Vagina (tissue), 2 donors: Measurements from ENCODE around the gene MEGF9. TPM values are rescaled to one million over a fixed set of nuclear protein-coding genes. Genes with fewer than 3 reads are reported as not detected.

Experiments used
- DNase-seq, 2 donors: peaks; one replicate each; pipeline ENCODE4 v3.0.0-alpha.2; 2017; ENCODE audit errors: extremely low spot score in 2 of 2
- H3K27ac ChIP-seq: fragments of 200-600 bp; sonication (generic); one replicate; pipeline ENCODE4 v1.5.1; 2019
- H3K27me3 ChIP-seq: fragments of 200-600 bp; sonication (generic); one replicate; pipeline ENCODE4 v1.5.1; 2019
- H3K36me3 ChIP-seq, 2 donors: fragments of 200-600 bp; sonication (generic); one replicate each; pipeline ENCODE4 v1.5.1; 2017 to 2019
- H3K4me1 ChIP-seq: fragments of 200-600 bp; sonication (generic); one replicate; pipeline ENCODE4 v1.5.1; 2019
- H3K4me3 ChIP-seq, 2 donors: fragments of 200-600 bp; sonication (generic); 1 replicate in 1 of 2; 2 replicates in 1 of 2; pipeline ENCODE4 v1.5.1; 2016 to 2019
- H3K9me3 ChIP-seq: fragments of 200-600 bp; sonication (generic); one replicate; pipeline ENCODE4 v1.5.1; 2019
- CTCF ChIP-seq, 3 experiments: fragments of 450-650 bp in 2 of 3; fragments of 200-600 bp in 1 of 3; sonication (generic) in 1 of 3; IDR thresholded peaks; one replicate each; pipeline ENCODE4 v1.5.1; 2017 to 2019; ENCODE audit warnings: antibody characterized with exemption in 3 of 3, mild to moderate bottlenecking in 2 of 3, moderate library complexity in 2 of 3
- POLR2A ChIP-seq, 2 donors: fragments of 450-650 bp; IDR thresholded peaks; one replicate each; pipeline ENCODE4 v1.6.1; 2017; ENCODE audit warnings: antibody characterized with exemption in 2 of 2, mild to moderate bottlenecking in 2 of 2, moderate library complexity in 2 of 2
- POLR2AphosphoS5 ChIP-seq, 2 donors: sonication (generic); formaldehyde crosslinking; IDR thresholded peaks; one replicate each; pipeline ENCODE4 v1.9.0; 2017; ENCODE audit warnings: antibody characterized with exemption in 2 of 2, mild to moderate bottlenecking in 2 of 2, low read depth in 1 of 2; ENCODE audit not compliant: insufficient read depth in 1 of 2
- intact Hi-C: fragments of 100-400 bp; cut with DNase I; formaldehyde crosslinking; loops from one replicate; pipeline ENCODE4 v1.15.1; 2023
- total RNA-seq: library from RNA; depleted of rRNA; stranded (reverse); fragments of >200 nt; gene quantifications from one replicate; pipeline ENCODE4 v1.2.3, GENCODE V29; 2016

Gene MEGF9
- total RNA-seq, 1 donor from 2014 or later, result 17.7 TPM

- TF ChIP-seq CTCF (IDR thresholded peaks at IDR 0.05) (no peak), POLR2A (IDR thresholded peaks at IDR 0.05) (no peak), POLR2AphosphoS5 (IDR thresholded peaks at IDR 0.05; ENCODE audit: insufficient read depth in 1 of 2, low read depth in 1 of 2) (no peak)
- Histone ChIP-seq H3K36me3 (peaks cover 0 to 22% of the 10 kb centered on the region in 2 donors), H3K27ac (no peak overlapping the region), H3K4me3 (no peak overlapping the region), H3K9me3 (no peaks in the 10 kb centered on the region), H3K27me3 (no peaks in the 10 kb centered on the region), H3K4me1 (no peaks in the 10 kb centered on the region)
- DNase-seq, result no peak
- intact Hi-C loops, result no loop called here
Measured at GRCh38 chr9:120603010-120603409, 111.3 kb downstream of the MEGF9 start.

GRCh38 chr9:120593955-120594277 lies 120.4 kb downstream of the MEGF9 start:
- TF ChIP-seq CTCF (IDR thresholded peaks at IDR 0.05), result no peak
- no peak for TF ChIP-seq POLR2AphosphoS5 (IDR thresholded peaks at IDR 0.05; ENCODE audit: insufficient read depth in 1 of 2, low read depth in 1 of 2)
- no peak for TF ChIP-seq POLR2A (IDR thresholded peaks at IDR 0.05)
- no peaks in the 10 kb centered on the region for H3K36me3 ChIP-seq
- H3K27me3 ChIP-seq, result no peaks in the 10 kb centered on the region
- no peak for DNase-seq
- intact Hi-C loops, result no loop called here
- H3K4me1 ChIP-seq, result no peaks in the 10 kb centered on the region
- no peak overlapping the region for H3K27ac ChIP-seq
- no peak overlapping the region for H3K4me3 ChIP-seq
- H3K9me3 ChIP-seq, result no peaks in the 10 kb centered on the region

- intact Hi-C loops, result no loop called here
- no peaks in the 10 kb centered on the region for H3K9me3 ChIP-seq
- no peak overlapping the region for H3K27ac ChIP-seq
- H3K4me3 ChIP-seq, result no peak overlapping the region
- H3K36me3 ChIP-seq, result no peaks in the 10 kb centered on the region
- TF ChIP-seq CTCF (IDR thresholded peaks at IDR 0.05), result no peak
- TF ChIP-seq POLR2A (IDR thresholded peaks at IDR 0.05), result no peak
- no peak for TF ChIP-seq POLR2AphosphoS5 (IDR thresholded peaks at IDR 0.05; ENCODE audit: insufficient read depth in 1 of 2, low read depth in 1 of 2)
- H3K27me3 ChIP-seq, result no peaks in the 10 kb centered on the region
- H3K4me1 ChIP-seq, result no peaks in the 10 kb centered on the region
- no peak for DNase-seq
Measured at GRCh38 chr9:120593250-120593954, 120.9 kb downstream of the MEGF9 start.

- Histone ChIP-seq H3K4me1 (no peaks in the 10 kb centered on the region), H3K36me3 (no peaks in the 10 kb centered on the region), H3K27me3 (no peaks in the 10 kb centered on the region), H3K4me3 (no peak overlapping the region), H3K9me3 (no peaks in the 10 kb centered on the region), H3K27ac (no peak overlapping the region)
- DNase-seq, result no peak
- TF ChIP-seq CTCF (IDR thresholded peaks at IDR 0.05) (no peak), POLR2A (IDR thresholded peaks at IDR 0.05) (no peak), POLR2AphosphoS5 (IDR thresholded peaks at IDR 0.05; ENCODE audit: insufficient read depth in 1 of 2, low read depth in 1 of 2) (no peak)
- intact Hi-C loops, result no loop called here
Measured at GRCh38 chr9:120592210-120592609, 122.1 kb downstream of the MEGF9 start.

GRCh38 chr9:120587328-120587727 lies 126.9 kb downstream of the MEGF9 start:
- intact Hi-C loops, result no loop called here
- DNase-seq, result no peak
- H3K27ac ChIP-seq, result no peak overlapping the region
- no peaks in the 10 kb centered on the region for H3K36me3 ChIP-seq
- no peaks in the 10 kb centered on the region for H3K27me3 ChIP-seq
- TF ChIP-seq POLR2AphosphoS5 (IDR thresholded peaks at IDR 0.05; ENCODE audit: insufficient read depth in 1 of 2, low read depth in 1 of 2) (no peak), POLR2A (IDR thresholded peaks at IDR 0.05) (no peak)
- H3K4me3 ChIP-seq, result no peak overlapping the region
- no peaks in the 10 kb centered on the region for H3K4me1 ChIP-seq
- no peaks in the 10 kb centered on the region for H3K9me3 ChIP-seq
